OCI-LY3 (cell line): ENCODE measurements around the gene KEAP1.
"Not testable (repeated sequence)": the region's sequence is repeated elsewhere in the genome, so short reads cannot be mapped to it uniquely, and the experiment has no call there.

ENCODE experiments used
- H2AFZ ChIP-seq: fragments of 200-600, 300-600 bp; shearing (Covaris generic); 2 replicates; pipeline ENCODE4 v1.6.0; 2014; ENCODE audit warnings: antibody characterized with exemption, low read depth, low read length
- H3K27ac ChIP-seq: fragments of 200-600, 300-600 bp; sonication (generic); 2 replicates; pipeline ENCODE4 v1.5.1; 2014; ENCODE audit warnings: mild to moderate bottlenecking, low read length, moderate library complexity, mixed read lengths
- H3K27me3 ChIP-seq: fragments of 200-600, 300-600 bp; sonication (generic); 2 replicates; pipeline ENCODE4 v1.6.1; 2014; ENCODE audit warnings: low read depth, low read length, mixed read lengths
- H3K36me3 ChIP-seq: fragments of 200-600, 300-600 bp; sonication (generic); replicated peaks from 2 replicates; pipeline ENCODE3; 2014; ENCODE audit warnings: low read depth, low read length, mixed read lengths
- H3K4me1 ChIP-seq: fragments of 300-600, 200-600 bp; sonication (generic); 2 replicates; pipeline ENCODE4 v1.6.1; 2014; ENCODE audit warnings: low read length, mixed read lengths
- H3K4me2 ChIP-seq: fragments of 200-600, 300-600 bp; sonication (generic); 2 replicates; pipeline ENCODE4 v1.6.1; 2014; ENCODE audit warnings: low read length, mixed read lengths
- H3K4me3 ChIP-seq: fragments of 300-600, 200-600 bp; sonication (generic); 2 replicates; pipeline ENCODE4 v1.5.1; 2014; ENCODE audit warnings: antibody characterized with exemption, mild to moderate bottlenecking, low read length, moderate library complexity
- H3K79me2 ChIP-seq: fragments of 300-600, 200-600 bp; shearing (Covaris generic); 2 replicates; pipeline ENCODE4 v1.6.1; 2014; ENCODE audit warnings: mild to moderate bottlenecking, low read length, mixed read lengths
- H3K9ac ChIP-seq: fragments of 300-600, 200-600 bp; shearing (Covaris generic); 2 replicates; pipeline ENCODE4 v1.6.0; 2014; ENCODE audit warnings: mild to moderate bottlenecking, low read length, moderate library complexity
- H3K9me3 ChIP-seq: fragments of 200-600, 300-600 bp; shearing (Covaris generic); 2 replicates; pipeline ENCODE4 v1.6.1; 2014; ENCODE audit warnings: low read length, mixed read lengths; ENCODE audit not compliant: insufficient read depth
- H4K20me1 ChIP-seq: fragments of 200-600, 300-600 bp; sonication (generic); 2 replicates; pipeline ENCODE4 v1.6.1; 2016; ENCODE audit warnings: low read length, mixed read lengths; ENCODE audit not compliant: insufficient read depth
- EZH2phosphoT487 ChIP-seq: fragments of 200-600 bp; shearing (Covaris generic); IDR thresholded peaks from 2 replicates; pipeline ENCODE4 v1.6.1; 2018; ENCODE audit warnings: antibody characterized with exemption, mixed run types, low read depth
- TF ChIP-seq, protein P1 (sequence below): fragments of 200-600, 300-600 bp; sonication (generic); IDR thresholded peaks from 2 replicates; pipeline ENCODE4 v1.5.1; 2014; ENCODE audit warnings: antibody characterized with exemption, low read length, low read depth

KEAP1 gene

DNA sequence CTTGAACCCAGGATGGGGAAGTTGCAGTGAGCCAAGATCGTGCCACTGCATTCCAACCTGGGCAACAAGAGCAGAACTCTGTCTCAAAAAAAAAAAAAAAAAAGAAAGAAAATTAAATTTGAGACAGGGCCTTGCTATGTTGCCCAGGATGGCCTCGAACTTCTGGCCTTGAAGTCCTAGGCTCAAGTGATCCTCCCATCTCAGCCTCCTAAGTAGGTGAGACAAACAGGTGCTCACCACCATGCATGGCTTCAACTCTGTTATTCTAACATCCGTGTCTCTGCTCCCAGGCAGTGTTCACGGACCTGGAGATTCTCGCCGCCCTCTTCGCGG lies 42.5 kb downstream of the KEAP1 start:
- Histone ChIP-seq H3K9me3 (no peaks in the 10 kb centered on the region), H3K36me3 (no peaks in the 10 kb centered on the region), H4K20me1 (no peaks in the 10 kb centered on the region), H3K4me1 (no peaks in the 10 kb centered on the region), H3K4me2 (no peak overlapping the region), H3K27ac (no peak overlapping the region), H3K4me3 (no peak overlapping the region), H3K9ac (no peak overlapping the region), H2AFZ (no peak overlapping the region), H3K27me3 (0 out of 2 replicates have a peak, but pooled peaks cover 6% of the 10 kb centered on the region), H3K79me2 (no peaks in the 10 kb centered on the region)
- no peak for TF ChIP-seq EZH2phosphoT487
- TF ChIP-seq, protein P1, sequence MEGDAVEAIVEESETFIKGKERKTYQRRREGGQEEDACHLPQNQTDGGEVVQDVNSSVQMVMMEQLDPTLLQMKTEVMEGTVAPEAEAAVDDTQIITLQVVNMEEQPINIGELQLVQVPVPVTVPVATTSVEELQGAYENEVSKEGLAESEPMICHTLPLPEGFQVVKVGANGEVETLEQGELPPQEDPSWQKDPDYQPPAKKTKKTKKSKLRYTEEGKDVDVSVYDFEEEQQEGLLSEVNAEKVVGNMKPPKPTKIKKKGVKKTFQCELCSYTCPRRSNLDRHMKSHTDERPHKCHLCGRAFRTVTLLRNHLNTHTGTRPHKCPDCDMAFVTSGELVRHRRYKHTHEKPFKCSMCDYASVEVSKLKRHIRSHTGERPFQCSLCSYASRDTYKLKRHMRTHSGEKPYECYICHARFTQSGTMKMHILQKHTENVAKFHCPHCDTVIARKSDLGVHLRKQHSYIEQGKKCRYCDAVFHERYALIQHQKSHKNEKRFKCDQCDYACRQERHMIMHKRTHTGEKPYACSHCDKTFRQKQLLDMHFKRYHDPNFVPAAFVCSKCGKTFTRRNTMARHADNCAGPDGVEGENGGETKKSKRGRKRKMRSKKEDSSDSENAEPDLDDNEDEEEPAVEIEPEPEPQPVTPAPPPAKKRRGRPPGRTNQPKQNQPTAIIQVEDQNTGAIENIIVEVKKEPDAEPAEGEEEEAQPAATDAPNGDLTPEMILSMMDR = no peak

DNA sequence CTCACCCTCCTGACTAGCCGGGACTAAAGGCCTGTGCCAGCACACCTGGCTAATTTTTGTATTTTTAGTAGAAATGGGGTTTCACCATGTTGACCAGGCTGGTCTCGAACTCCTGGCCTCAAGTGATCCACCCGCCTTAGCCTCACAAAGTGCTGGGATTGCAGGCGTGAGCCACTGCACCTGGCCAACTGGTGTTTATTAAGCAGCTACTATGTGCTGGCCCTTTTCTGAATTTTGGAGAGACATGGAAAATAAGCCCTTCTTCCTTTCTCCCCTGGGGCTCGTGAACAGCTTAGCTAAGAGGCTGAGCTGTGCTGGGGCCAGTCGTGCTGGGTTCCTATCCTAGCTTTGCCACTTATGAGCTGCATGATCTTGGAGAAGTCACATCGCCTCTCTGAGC lies 44.4 kb downstream of the KEAP1 start:
- H3K27ac ChIP-seq, H3K4me3 ChIP-seq, H3K4me1 ChIP-seq, H3K36me3 ChIP-seq, H2AFZ ChIP-seq, H3K9me3 ChIP-seq, H3K4me2 ChIP-seq, H3K9ac ChIP-seq, H3K79me2 ChIP-seq, H4K20me1 ChIP-seq: not testable (repeated sequence)
- peaks cover 13% of the 10 kb centered on the region; the same call in 1 of the 2 replicates for H3K27me3 ChIP-seq

DNA sequence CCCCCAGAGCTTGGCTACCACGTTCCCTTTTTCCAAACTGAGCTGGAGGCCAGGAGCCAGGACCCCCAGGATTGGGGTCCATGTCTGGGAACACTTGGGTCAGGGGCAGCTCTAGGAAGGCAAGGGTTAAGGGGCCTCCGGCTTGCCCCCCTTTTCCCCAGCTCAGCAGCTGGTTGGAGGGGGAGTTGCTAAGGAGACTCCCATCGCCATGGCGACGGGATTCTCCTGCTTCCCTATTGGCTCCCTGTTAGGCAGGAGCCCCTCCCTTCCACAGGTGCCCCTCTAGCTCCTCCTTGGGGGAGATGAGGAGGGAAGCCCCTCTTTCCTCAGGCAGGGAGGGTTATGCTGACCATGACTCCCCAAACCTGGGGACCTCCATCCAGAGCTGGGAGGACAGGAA lies 48.9 kb downstream of the KEAP1 start:
- Histone ChIP-seq H2AFZ (no peak overlapping the region), H3K9me3 (no peaks in the 10 kb centered on the region), H3K27me3 (peaks cover 9% of the 10 kb centered on the region; the same call in 1 of the 2 replicates), H3K27ac (no peak overlapping the region), H3K79me2 (no peaks in the 10 kb centered on the region), H3K4me3 (no peak overlapping the region), H3K4me2 (no peak overlapping the region), H3K9ac (no peak overlapping the region), H3K4me1 (no peaks in the 10 kb centered on the region), H3K36me3 (no peaks in the 10 kb centered on the region), H4K20me1 (no peaks in the 10 kb centered on the region)
- TF ChIP-seq EZH2phosphoT487 = no peak
- TF ChIP-seq, protein P1 = no peak

DNA sequence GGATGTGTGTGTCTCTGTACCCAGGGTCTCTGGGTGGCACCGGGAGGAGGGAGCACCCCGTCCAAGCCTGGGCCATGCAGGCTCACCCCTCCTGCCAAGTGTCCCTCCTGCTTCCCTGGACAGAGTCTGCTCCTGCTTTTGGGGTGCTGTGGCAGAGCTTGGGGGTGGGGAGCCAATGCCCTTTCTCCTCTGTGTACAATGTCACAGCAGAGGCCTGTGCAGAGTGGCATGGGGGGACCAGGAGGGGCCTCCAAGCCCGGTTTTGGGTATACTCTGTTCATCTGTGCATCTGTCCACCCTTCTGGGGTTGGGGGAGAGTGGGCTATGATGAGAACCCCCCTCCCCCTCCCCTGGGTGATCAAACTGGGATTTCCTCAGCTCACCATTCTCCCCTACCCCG lies 49.3 kb downstream of the KEAP1 start:
- H3K4me1 ChIP-seq = no peaks in the 10 kb centered on the region
- no peaks in the 10 kb centered on the region for H3K9me3 ChIP-seq
- H4K20me1 ChIP-seq = no peaks in the 10 kb centered on the region
- H3K27ac ChIP-seq = no peak overlapping the region
- H3K79me2 ChIP-seq = no peaks in the 10 kb centered on the region
- TF ChIP-seq, protein P1 = no peak
- no peak for TF ChIP-seq EZH2phosphoT487
- H3K9ac ChIP-seq = no peak overlapping the region
- H3K36me3 ChIP-seq = no peaks in the 10 kb centered on the region
- H3K4me2 ChIP-seq = no peak overlapping the region
- H3K4me3 ChIP-seq = no peak overlapping the region
- peaks cover 9% of the 10 kb centered on the region; the same call in 1 of the 2 replicates for H3K27me3 ChIP-seq
- H2AFZ ChIP-seq = no peak overlapping the region
